VCaP (cell line): Measurements from ENCODE around the gene ACE.

Experiments
- H3K27ac ChIP-seq: fragments of 450-650 bp; 2 replicates; pipeline ENCODE4 v1.5.1; 2017
- TF ChIP-seq, protein P1 (sequence below): fragments of 450-650 bp; conservative IDR thresholded peaks from 2 replicates; pipeline ENCODE4 v1.5.1; 2017; ENCODE audit warnings: mild to moderate bottlenecking, moderate library complexity

Gene ACE

DNA sequence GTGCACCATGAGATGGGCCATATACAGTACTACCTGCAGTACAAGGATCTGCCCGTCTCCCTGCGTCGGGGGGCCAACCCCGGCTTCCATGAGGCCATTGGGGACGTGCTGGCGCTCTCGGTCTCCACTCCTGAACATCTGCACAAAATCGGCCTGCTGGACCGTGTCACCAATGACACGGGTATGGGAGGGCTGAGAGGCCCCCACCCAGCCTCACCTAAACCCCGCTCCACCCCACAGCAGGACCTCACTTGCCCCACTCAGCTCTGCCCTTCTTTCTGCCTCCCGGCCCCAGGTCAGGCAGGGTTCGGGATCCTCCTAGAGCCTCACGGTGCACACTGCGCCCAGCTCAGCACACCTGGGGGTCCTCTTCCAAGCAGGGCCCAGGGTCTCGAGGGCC, 5.6 kb downstream of the ACE start:
- no peak overlapping the region for H3K27ac ChIP-seq
- TF ChIP-seq, protein P1, sequence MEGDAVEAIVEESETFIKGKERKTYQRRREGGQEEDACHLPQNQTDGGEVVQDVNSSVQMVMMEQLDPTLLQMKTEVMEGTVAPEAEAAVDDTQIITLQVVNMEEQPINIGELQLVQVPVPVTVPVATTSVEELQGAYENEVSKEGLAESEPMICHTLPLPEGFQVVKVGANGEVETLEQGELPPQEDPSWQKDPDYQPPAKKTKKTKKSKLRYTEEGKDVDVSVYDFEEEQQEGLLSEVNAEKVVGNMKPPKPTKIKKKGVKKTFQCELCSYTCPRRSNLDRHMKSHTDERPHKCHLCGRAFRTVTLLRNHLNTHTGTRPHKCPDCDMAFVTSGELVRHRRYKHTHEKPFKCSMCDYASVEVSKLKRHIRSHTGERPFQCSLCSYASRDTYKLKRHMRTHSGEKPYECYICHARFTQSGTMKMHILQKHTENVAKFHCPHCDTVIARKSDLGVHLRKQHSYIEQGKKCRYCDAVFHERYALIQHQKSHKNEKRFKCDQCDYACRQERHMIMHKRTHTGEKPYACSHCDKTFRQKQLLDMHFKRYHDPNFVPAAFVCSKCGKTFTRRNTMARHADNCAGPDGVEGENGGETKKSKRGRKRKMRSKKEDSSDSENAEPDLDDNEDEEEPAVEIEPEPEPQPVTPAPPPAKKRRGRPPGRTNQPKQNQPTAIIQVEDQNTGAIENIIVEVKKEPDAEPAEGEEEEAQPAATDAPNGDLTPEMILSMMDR: no peak

DNA sequence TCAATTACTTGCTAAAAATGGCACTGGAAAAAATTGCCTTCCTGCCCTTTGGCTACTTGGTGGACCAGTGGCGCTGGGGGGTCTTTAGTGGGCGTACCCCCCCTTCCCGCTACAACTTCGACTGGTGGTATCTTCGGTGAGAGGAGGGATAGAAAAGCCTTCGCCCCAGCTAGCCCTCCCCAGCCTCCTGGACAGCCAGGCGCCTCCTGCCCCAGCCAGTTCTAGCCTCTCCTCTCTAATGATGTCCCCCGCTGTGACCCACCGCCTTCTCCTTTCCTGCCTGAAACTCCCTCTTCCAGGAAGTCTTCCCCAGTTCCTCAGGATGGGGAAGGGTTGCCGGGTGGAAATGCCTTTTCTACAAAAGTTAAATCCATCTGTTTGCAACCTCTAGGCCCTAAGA, 6.2 kb downstream of the ACE start:
- TF ChIP-seq, protein P1: no peak

DNA sequence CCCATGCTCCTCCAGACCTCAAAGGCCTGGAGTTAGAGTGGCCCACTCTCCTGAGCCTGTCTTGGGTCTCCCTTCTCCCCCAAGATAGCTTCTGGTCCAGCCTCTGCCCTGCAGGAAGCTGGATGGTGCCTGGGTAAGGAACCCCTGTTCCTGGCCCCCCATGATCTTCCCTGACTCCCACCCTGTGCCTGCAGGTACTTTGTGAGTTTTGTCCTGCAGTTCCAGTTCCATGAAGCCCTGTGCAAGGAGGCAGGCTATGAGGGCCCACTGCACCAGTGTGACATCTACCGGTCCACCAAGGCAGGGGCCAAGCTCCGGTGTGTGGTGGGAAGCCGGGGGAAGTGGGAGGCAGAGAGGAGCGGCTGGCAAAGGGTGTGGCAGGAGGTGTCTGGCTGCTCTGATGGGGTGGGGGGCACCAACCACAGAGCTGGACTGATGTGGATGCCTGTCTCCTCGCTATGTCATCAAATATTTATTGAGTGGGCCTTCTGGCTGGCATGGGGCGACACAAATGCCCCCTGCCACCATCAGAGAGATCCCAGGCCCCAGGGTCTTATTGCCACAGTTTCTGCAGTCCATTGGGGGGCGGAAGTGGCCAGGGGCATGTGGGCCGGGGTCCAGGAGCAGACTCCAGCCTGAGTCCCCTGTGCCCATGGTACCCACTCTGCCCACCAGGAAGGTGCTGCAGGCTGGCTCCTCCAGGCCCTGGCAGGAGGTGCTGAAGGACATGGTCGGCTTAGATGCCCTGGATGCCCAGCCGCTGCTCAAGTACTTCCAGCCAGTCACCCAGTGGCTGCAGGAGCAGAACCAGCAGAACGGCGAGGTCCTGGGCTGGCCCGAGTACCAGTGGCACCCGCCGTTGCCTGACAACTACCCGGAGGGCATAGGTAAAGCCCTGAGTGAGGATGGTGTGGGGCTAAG, 7.1 kb downstream of the ACE start:
- H3K27ac ChIP-seq: no peak overlapping the region
- TF ChIP-seq, protein P1: no peak

More for the DNA sequence above, 6.2 kb downstream of the ACE start:
- no peak overlapping the region for H3K27ac ChIP-seq

DNA sequence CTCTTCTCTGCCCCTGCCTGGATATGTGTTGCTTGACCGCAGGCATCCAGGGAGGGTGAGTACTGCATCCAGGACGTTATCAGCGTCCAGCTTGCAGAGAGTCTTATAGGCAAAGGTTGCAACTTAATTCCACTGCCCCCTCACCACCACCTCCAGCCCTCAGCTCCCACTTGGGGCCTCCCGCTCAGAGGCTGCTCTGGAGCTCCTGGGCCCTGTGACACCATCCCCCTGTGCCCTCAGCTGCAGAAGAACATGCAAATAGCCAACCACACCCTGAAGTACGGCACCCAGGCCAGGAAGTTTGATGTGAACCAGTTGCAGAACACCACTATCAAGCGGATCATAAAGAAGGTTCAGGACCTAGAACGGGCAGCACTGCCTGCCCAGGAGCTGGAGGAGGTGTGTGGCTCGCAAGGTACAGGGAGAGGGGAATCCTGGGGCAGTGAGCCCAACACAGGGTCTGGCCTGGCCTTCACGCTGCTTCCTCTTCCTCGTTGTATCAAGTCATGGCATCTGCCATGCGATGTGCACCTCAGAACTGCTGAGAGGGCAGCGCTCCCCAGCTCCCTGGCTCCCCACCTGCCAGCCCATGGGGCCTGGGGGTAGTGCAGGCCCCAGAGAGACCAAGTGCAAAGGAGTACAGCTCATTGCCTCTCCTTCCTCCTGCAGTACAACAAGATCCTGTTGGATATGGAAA, 9.6 kb downstream of the ACE start:
- TF ChIP-seq, protein P1: no peak

DNA sequence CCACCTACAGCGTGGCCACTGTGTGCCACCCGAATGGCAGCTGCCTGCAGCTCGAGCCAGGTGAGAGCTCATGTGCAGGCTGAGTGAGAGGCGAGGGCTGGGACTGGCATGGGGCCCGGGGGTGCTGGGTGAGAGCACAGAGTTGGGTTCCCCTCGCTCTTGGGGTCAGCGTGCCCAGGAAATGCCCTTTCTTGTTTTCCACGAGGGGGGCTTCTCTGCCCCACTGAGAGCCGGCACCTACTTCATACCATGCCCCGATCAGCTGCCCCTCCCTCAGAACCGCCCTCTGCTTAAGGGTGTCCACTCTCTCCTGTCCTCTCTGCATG, 10.1 kb downstream of the ACE start:
- TF ChIP-seq, protein P1: no peak
- no peak overlapping the region for H3K27ac ChIP-seq

More for the DNA sequence above, 9.6 kb downstream of the ACE start:
- H3K27ac ChIP-seq: no peak overlapping the region

DNA sequence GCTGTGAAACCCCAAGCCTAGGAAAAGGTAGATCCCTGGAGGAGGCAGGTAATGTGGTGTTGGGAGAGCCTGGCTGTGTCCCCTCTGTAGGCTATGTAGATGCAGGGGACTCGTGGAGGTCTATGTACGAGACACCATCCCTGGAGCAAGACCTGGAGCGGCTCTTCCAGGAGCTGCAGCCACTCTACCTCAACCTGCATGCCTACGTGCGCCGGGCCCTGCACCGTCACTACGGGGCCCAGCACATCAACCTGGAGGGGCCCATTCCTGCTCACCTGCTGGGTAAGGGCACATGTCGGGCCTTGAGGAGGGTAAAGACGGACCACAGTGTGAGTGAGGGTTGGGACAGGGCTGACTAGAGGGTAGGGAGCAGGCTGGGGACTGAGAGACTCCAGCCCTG, 12.0 kb downstream of the ACE start:
- TF ChIP-seq, protein P1: no peak
- H3K27ac ChIP-seq: no peak overlapping the region

DNA sequence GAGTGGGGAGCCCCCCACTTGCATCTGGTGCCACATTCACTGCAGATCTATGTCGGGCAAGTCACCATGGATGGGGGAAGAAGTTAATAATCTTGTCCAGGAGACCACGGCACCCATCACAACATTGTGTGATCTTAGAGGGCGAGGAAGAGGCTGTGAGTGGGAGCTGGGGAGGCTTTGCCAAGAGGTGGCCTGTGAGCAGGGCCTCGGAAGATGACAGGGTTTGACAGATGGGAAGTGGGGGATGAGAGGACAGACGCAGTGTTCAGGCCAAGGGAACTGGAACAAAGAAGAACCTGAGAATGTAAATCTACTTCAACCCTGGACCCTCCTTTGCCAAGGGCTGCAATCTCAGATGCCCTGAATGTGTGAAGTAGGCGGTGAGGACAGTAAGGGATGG, 12.4 kb downstream of the ACE start:
- H3K27ac ChIP-seq: no peak overlapping the region
- TF ChIP-seq, protein P1: no peak
